A549 treated with CpdA at 1 μM for 4 hours (cell line): ENCODE data around the gene KLHL29. TPM values are rescaled to one million over a fixed set of nuclear protein-coding genes. Genes with fewer than 3 reads are reported as not detected.

Experiments
- total RNA-seq: library from RNA; stranded (reverse); fragments of 200-300 nt; extraction: Qiagen RNA extraction; gene quantifications from 5 replicates; pipeline ENCODE4 v1.2.3, GENCODE V29; 2022; ENCODE audit warnings: low read depth

Gene KLHL29
- total RNA-seq, result 3.8 to 5.1 TPM (median 4.3 TPM) in 5 replicates

DNA sequence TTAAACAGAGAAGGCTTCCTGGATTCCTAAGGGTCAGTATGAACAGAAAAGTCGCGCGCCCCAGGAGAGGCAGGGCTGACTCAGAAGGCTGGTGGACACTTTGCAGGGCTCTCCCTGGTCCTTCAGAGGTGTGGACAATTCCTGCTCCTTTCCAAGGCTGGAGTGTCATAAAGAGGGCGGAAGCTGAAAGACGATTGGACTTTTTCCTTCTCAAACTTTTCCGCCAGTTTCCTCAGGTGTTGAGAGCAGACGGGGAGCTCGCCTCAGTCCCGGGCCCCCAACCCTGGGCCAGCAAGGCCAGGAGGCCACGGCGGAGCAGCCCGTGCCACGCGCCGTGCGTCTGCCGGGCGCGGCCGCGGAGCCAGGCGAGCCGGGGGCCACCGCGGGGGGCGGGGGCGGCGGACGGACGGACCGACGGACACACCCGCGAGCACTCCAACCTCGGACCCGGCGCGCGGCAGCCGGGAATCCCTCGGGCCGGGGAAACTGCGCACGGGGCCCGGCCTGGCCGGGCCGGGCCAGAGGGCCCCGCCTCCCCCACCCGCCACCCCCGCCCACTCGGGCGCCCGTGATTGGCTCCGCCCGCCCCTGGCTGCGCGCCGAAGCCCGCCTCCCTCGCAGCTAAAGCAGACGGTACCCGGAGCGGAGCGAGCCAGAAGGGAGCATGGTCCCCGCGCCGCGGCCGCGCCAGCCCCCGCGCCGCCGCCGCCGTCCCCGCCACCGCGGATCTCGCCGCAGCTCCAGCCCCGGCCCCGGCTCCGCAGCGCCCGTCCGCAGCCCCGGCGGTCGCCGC is at the start of gene KLHL29:
Gene KLHL29 (plus strand): TSS at position 629 of the 793 bp plus-strand sequence. CDS start 177,018 bp downstream, outside the sequence.

